Measurements from ENCODE around the gene EIF2B4.
"Not testable (repeated sequence)": the region's sequence is repeated elsewhere in the genome, so short reads cannot be mapped to it uniquely, and the experiment has no call there.

The EIF2B4 gene

DNA sequence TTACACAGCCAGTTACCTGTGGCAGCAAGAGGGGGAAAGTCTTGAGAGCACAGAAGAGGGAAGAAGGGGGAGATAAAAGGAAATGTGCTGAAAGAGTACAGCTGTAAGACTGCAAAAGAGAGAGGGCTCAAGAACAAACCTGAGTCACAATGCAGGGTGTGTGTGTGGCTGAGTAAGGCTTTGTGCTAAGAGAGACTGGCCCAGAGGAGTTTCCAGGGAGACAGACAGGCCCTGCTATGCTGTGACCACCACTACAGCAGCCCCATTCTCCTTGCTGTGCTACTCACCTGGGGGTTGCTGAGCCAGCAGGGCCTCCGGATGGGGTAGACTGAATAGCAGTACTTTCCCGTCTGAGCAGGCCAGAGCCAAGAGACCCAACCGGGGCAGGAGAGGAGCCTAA is 34.8 kb downstream of the EIF2B4 start:
- ChIA-PET CTCF (no interaction called here), POLR2A (interaction anchor here (2.5 kb wide), 1 partner anchor 13 kb away, joined by 12 read pairs; the partner anchor contains the start of gene MPV17)

DNA sequence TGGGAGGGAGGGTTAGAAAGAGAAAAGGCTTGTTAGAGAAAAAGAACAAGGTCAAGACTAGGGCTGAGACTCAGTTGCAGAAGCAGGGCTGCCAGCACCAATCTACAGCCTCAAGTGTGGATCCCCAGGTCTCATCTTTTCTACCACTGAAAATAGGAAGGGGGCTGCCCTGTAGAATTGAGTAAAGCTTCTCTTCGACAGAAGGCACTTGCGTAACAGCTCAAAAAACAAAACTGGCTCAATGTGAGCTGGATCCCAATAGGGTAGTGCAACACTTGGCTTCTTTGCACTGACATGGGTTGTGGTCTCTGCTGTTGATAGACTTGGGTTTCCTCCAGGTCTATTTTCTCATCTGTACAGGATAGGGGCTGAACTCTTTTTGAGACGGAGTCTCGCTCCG is 45.4 kb downstream of the EIF2B4 start:
- TF ChIP-seq FOXM1 (IDR thresholded peaks at IDR 0.05; ENCODE audit: borderline replicate concordance) (no peak), BHLHE40 (IDR thresholded peaks at IDR 0.05; ENCODE audit: borderline replicate concordance) (no peak), ELF4 (IDR thresholded peaks at IDR 0.05) (no peak), CTBP1 (IDR thresholded peaks at IDR 0.05; ENCODE audit: borderline replicate concordance) (no peak), ARNT (IDR thresholded peaks at IDR 0.05) (no peak), TARDBP (IDR thresholded peaks at IDR 0.05) (no peak), FOXK2 (IDR thresholded peaks at IDR 0.05) (no peak), HDGF (IDR thresholded peaks at IDR 0.05; ENCODE audit: borderline replicate concordance) (no peak), L3MBTL2 (conservative IDR thresholded peaks at IDR 0.05) (no peak)
- TF ChIP-seq, protein P1, sequence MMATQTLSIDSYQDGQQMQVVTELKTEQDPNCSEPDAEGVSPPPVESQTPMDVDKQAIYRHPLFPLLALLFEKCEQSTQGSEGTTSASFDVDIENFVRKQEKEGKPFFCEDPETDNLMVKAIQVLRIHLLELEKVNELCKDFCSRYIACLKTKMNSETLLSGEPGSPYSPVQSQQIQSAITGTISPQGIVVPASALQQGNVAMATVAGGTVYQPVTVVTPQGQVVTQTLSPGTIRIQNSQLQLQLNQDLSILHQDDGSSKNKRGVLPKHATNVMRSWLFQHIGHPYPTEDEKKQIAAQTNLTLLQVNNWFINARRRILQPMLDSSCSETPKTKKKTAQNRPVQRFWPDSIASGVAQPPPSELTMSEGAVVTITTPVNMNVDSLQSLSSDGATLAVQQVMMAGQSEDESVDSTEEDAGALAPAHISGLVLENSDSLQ (IDR thresholded peaks at IDR 0.05), result no peak
- DNase-seq (ENCODE audit: extremely low spot score), result no peak
- POLR2A ChIA-PET, result interaction anchor here (1.3 kb wide), 1 partner anchor 56 kb away, joined by 3 read pairs; the partner anchor contains the start of gene ZNF513
- CTCF ChIA-PET, result no interaction called here

More for the DNA sequence above, 34.8 kb downstream of the EIF2B4 start:
- no peak for TF ChIP-seq FOXK2 (IDR thresholded peaks at IDR 0.05)
- no peak for TF ChIP-seq FOXM1 (IDR thresholded peaks at IDR 0.05; ENCODE audit: borderline replicate concordance)
- no peak for TF ChIP-seq ELF4 (IDR thresholded peaks at IDR 0.05)
- TF ChIP-seq FOXA1 (IDR thresholded peaks at IDR 0.05), result no peak
- no peak for TF ChIP-seq LEF1 (IDR thresholded peaks at IDR 0.05; ENCODE audit: borderline replicate concordance)
- TF ChIP-seq, protein P1 (IDR thresholded peaks at IDR 0.05), result no peak
- TF ChIP-seq NFRKB (IDR thresholded peaks at IDR 0.05), result no peak
- no peak for TF ChIP-seq L3MBTL2 (conservative IDR thresholded peaks at IDR 0.05)
- no peak for TF ChIP-seq BHLHE40 (IDR thresholded peaks at IDR 0.05; ENCODE audit: borderline replicate concordance)
- DNase-seq (ENCODE audit: extremely low spot score), result no peak

DNA sequence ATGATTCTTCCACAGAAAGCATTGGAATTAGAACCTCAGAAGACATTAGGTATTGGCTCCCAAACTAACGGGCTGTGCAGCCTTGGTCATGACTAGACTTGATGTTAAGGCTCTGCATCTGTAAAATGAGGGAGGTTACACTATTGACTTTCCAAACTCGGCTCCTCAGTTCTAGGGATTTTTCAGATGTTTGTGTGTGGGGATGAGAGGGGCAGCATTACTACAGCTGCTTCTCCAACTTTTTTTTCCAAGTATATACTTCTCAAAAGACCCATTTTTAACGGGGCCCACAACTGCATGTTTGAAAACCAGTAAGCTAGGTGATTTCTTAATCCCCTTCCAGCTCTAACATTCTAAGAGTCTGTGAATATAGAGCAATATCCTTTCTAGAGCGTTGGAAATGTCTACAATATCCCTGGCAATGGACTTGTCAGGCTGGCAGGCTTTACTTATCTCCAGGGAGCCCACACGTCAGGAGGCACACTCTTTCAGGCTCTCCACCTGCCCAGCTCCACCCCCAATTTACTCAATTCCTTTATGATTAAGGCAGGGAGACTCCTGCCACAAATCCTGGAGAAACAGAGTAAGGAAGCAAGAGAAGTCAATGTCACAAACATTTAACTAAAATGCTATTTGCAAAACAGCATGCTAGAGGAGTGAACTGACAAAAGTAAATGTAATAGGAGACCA is 46.4 kb downstream of the EIF2B4 start:
- ChIA-PET CTCF (no interaction called here), POLR2A (interaction anchor here (0.8 to 2.3 kb wide), 14 partner anchors 8 to 59 kb away, joined by 3 to 17 read pairs (median 6); partner anchors contain the start of genes GTF3C2 and ZNF513)
- DNase-seq (ENCODE audit: extremely low spot score), result no peak
- TF ChIP-seq NFRKB (IDR thresholded peaks at IDR 0.05) (no peak), FOXM1 (IDR thresholded peaks at IDR 0.05; ENCODE audit: borderline replicate concordance) (no peak)

DNA sequence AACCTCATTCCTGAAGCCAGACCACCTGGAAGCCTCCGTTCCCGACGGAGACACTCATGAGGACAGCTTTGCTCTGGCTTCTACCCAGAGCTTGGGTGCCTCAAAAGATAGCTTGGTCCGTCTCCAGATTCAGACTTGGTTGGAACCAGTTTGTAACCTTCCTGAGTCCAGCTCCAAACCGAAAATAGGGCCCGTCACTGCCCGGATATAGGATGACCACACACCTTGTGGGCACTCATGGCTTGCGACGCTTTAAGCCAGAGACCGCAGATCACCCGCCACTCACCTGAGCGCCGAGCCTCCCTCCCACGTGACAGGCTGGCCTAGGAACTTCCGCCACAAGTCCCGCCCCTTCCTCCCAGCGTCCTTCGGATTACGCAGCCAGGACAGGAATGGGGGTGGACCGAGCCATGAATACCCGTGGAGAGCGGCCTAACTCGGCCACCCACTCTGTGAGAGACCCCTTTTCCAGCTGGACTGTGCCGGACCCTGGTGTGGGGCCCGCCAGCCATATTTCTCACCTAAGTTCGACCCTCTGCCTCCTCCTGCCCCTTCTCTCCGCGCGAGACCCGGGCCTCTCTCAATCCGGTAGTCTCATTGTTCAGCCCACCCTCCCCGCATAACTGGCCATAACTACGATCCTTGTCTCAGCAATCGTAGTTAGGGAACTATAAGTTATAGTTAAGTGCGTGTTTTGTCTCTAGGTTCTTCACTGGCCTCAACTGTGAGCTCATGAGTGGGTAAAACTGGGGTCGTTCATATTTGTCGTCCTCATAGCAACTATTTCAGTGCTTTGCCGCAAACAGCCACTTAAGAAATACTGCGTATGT is 47.2 kb downstream of the EIF2B4 start, which contains the start of gene MPV17:
Gene MPV17, minus strand, starts transcription at position 332 of the 830 bp plus-strand sequence. CDS start 580 bp downstream, outside the sequence.
- TF ChIP-seq ELF4 (IDR thresholded peaks at IDR 0.05), result 0 out of 2 replicates have a peak, but pooled peaks have one; percentile 31
- TF ChIP-seq FOXA1 (IDR thresholded peaks at IDR 0.05), result no peak
- TF ChIP-seq CTBP1 (IDR thresholded peaks at IDR 0.05; ENCODE audit: borderline replicate concordance), result no peak
- TF ChIP-seq L3MBTL2 (conservative IDR thresholded peaks at IDR 0.05), result peak; percentile 62
- TF ChIP-seq FOXM1 (IDR thresholded peaks at IDR 0.05; ENCODE audit: borderline replicate concordance), result no peak
- TF ChIP-seq, protein P1 (IDR thresholded peaks at IDR 0.05), result peak; percentile 95
- DNase-seq (ENCODE audit: extremely low spot score), result peak; percentile 95
- POLR2A ChIA-PET, result interaction anchor here (0.6 to 2.3 kb wide), 16 partner anchors 9 to 58 kb away, joined by 3 to 17 read pairs (median 6); partner anchors contain the start of gene GTF3C2
- CTCF ChIA-PET, result interaction anchor here (0.6 to 0.7 kb wide), 2 partner anchors 17 to 208 kb away, joined by 3 read pairs; no protein-coding TSS in a partner anchor

DNA sequence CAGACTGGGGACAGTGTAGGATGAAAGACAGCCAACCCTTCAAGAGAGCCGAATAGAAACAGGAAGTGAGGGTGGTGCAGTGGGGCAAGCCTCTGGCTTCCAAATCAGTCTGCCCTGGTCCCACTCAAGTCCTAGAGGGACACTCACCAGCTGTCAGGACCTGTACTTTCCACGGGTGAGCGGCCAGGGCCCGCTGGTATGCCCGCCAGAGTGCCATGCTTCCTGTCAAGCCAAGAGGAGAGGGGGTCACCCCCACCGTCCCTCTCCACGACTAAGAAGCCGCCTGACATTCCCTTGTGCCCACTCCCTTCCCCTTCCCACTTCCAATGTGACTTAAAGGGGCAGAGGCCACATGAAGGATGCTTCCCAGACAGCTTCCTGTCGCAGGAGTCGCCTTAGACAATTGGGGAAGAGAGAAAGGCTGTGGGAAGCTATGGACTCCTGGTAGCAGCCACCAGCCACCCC is 47.8 kb downstream of the EIF2B4 start:
- TF ChIP-seq, protein P1 (IDR thresholded peaks at IDR 0.05), result no peak
- TF ChIP-seq BHLHE40 (IDR thresholded peaks at IDR 0.05; ENCODE audit: borderline replicate concordance), result no peak
- ChIA-PET POLR2A (interaction anchor here (0.6 to 2.3 kb wide), 10 partner anchors 8 to 58 kb away, joined by 3 to 17 read pairs (median 7); partner anchors contain the start of gene GTF3C2), CTCF (interaction anchor here (0.7 kb wide), 1 partner anchor 18 kb away, joined by 3 read pairs; no protein-coding TSS in a partner anchor)
- peak; percentile 21 for DNase-seq (ENCODE audit: extremely low spot score)

DNA sequence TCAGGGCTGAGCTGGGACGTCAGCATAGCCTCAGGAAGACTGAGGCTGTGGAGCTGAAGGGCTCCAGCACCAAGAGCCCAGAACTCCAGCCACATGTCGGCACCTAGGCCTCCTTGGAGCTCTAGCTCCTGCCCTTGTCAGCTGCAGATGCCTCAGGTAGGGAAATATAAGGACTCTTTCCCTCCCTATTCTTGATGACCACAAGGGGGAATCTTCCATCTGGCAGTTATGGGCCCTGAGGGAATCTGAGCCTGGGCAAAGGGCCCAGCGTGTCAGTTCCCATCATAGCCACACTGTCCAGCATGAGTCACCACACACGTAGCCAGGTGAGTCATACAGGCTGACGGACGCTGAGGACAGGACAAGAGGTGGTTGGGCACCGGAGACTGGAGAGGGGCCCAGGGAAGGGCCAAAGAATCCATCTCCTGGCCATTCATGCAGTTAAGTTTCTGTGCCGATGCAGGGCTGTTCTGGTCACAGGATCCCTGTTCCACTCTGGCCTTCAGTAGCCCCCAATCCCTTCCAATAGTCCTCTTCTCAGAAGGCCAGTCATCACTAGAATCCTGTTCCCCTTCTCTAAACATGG is 49.1 kb downstream of the EIF2B4 start:
- DNase-seq (ENCODE audit: extremely low spot score), result peak; percentile 52
- ChIA-PET CTCF (no interaction called here), POLR2A (no interaction called here)
- TF ChIP-seq SP1 (IDR thresholded peaks at IDR 0.05), result no peak
- no peak for TF ChIP-seq ARNT (IDR thresholded peaks at IDR 0.05)
- no peak for TF ChIP-seq SUZ12 (IDR thresholded peaks at IDR 0.05)
- no peak for TF ChIP-seq FOXK2 (IDR thresholded peaks at IDR 0.05)
- TF ChIP-seq, protein P1 (IDR thresholded peaks at IDR 0.05), result peak; percentile 25; the same call in 1 of the 2 replicates

DNA sequence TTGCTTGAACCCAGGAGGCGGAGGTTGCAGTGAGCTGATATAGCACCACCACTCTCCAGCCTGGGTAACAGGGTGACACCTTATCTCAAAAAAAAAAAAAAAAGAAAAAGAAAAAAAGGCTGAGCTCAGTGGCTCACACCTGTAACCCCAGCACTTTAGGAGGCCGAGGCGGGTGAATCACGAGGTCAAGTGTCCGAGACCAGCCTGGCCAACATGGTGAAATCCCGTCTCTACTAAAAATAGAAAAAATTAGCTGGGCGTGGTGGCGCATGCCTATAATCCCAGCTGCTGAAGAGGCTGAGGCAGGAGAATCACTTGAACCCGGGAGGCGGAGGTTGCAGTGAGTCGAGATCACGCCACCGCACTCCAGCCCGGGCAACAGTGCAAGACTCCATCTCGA is 50.3 kb downstream of the EIF2B4 start:
- CTCF ChIA-PET; POLR2A ChIA-PET; DNase-seq (ENCODE audit: extremely low spot score): not testable (repeated sequence)
